Spleen (tissue), 7 donors: ENCODE measurements around the gene ZDHHC9.
"Not testable (repeated sequence)": the region's sequence is repeated elsewhere in the genome, so short reads cannot be mapped to it uniquely, and the experiment has no call there.

Experiments used
- CTCF ChIP-seq, 11 experiments: fragments of 200-600 bp in 7 of 11; fragments of 450-650 bp in 4 of 11; sonication (generic) in 4 of 11; IDR thresholded peaks in 8 of 11; conservative IDR thresholded peaks in 3 of 11; 1 replicate in 7 of 11; 2 replicates in 4 of 11; pipeline versions ENCODE4 v1.4.0 to v1.8.0; 2016 to 2021; ENCODE audit warnings: antibody characterized with exemption in 11 of 11, inconsistent platforms in 4 of 11, mild to moderate bottlenecking in 1 of 11
- POLR2A ChIP-seq, 3 donors: fragments of 450-650 bp; IDR thresholded peaks; one replicate each; pipeline ENCODE4 v1.5.1; 2017; ENCODE audit warnings: antibody characterized with exemption in 3 of 3, mild to moderate bottlenecking in 1 of 3
- POLR2AphosphoS5 ChIP-seq, 3 donors: sonication (generic); formaldehyde crosslinking; IDR thresholded peaks; one replicate each; pipeline ENCODE4 v1.5.1; 2017; ENCODE audit warnings: antibody characterized with exemption in 3 of 3
- donor health status: DM: no; HTN: no; CAD: no; lungs with moderate emphysema.
- donor health status: DM: no; HTN: no; CAD: no.
- donor health status: DM: no; HTN: no; CAD: no.

GRCh38 chrX:129851825-129852224 is 8.1 kb upstream of the ZDHHC9 start:
- not testable (repeated sequence) for TF ChIP-seq CTCF (IDR thresholded peaks at IDR 0.05 in 8 of 11, conservative IDR thresholded peaks at IDR 0.05 in 3 of 11); POLR2A (IDR thresholded peaks at IDR 0.05); POLR2AphosphoS5 (IDR thresholded peaks at IDR 0.05)
